Spleen (tissue), 11 donors: ENCODE results near the gene NHP2. TPM values are rescaled to one million over a fixed set of nuclear protein-coding genes. Genes with fewer than 3 reads are reported as not detected.

ENCODE experiments used
- DNase-seq: peaks from one replicate; pipeline ENCODE4 v3.0.0-alpha.2; 2020
- H3K27ac ChIP-seq, 8 donors: fragments of 200-600 bp; sonication (generic) in 7 of 8; 1 replicate in 4 of 8; 2 replicates in 4 of 8; pipeline versions ENCODE4 v1.5.0 to v1.8.0; 2016 to 2021; ENCODE audit warnings: inconsistent platforms in 4 of 8, mild to moderate bottlenecking in 4 of 8, moderate library complexity in 1 of 8
- H3K27me3 ChIP-seq, 7 donors: fragments of 200-600 bp; sonication (generic) in 6 of 7; replicated peaks in 1 of 7; 1 replicate in 4 of 7; 2 replicates in 3 of 7; pipeline versions ENCODE4 v1.5.0 to v1.8.0; 2016 to 2021; ENCODE audit warnings: inconsistent platforms in 3 of 7, mild to moderate bottlenecking in 1 of 7
- H3K36me3 ChIP-seq, 6 donors: fragments of 200-600 bp; sonication (generic) in 5 of 6; 1 replicate in 4 of 6; 2 replicates in 2 of 6; pipeline versions ENCODE4 v1.5.0 to v1.8.0; 2016 to 2021; ENCODE audit warnings: inconsistent platforms in 2 of 6
- H3K4me1 ChIP-seq, 6 donors: fragments of 200-600 bp; sonication (generic) in 5 of 6; 1 replicate in 3 of 6; 2 replicates in 3 of 6; pipeline versions ENCODE4 v1.5.0 to v1.8.0; 2016 to 2021; ENCODE audit warnings: inconsistent platforms in 3 of 6
- H3K4me3 ChIP-seq, 8 donors: fragments of 200-600 bp; sonication (generic) in 7 of 8; 1 replicate in 4 of 8; 2 replicates in 4 of 8; pipeline versions ENCODE4 v1.5.0 to v1.8.0; 2016 to 2021; ENCODE audit warnings: inconsistent platforms in 4 of 8, mild to moderate bottlenecking in 4 of 8, moderate library complexity in 2 of 8
- H3K9me3 ChIP-seq, 8 donors: fragments of 200-600 bp; sonication (generic) in 7 of 8; 1 replicate in 4 of 8; 2 replicates in 4 of 8; pipeline versions ENCODE4 v1.5.0 to v1.8.0; 2016 to 2021; ENCODE audit warnings: inconsistent platforms in 4 of 8
- POLR2A ChIP-seq, 3 donors: fragments of 450-650 bp; IDR thresholded peaks; one replicate each; pipeline ENCODE4 v1.5.1; 2017; ENCODE audit warnings: antibody characterized with exemption in 3 of 3, mild to moderate bottlenecking in 1 of 3
- POLR2AphosphoS5 ChIP-seq, 3 donors: sonication (generic); formaldehyde crosslinking; IDR thresholded peaks; one replicate each; pipeline ENCODE4 v1.5.1; 2017; ENCODE audit warnings: antibody characterized with exemption in 3 of 3
- WGBS, 5 donors: extraction: QIAGEN DNeasy Blood & Tissue Kit in 3 of 5; methylation state at CpG; one replicate each; pipeline versions ENCODE4 v1.1.5 to v1.1.7; 2013 to 2018; 5-methylcytosine and 5-hydroxymethylcytosine counted together
- intact Hi-C: fragments of 100-400 bp; cut with DNase I; formaldehyde crosslinking; loops from one replicate; pipeline ENCODE4 v1.15.0; 2023; ENCODE audit warnings: low total_unique reads
- polyA plus RNA-seq, 3 donors: library from polyadenylated mRNA; stranded (reverse); fragments of 200-250 nt; gene quantifications; one replicate each; pipeline ENCODE4 v1.2.1, GENCODE V29; 2013
- total RNA-seq, 7 donors: library from RNA; depleted of rRNA in 3 of 7; stranded (reverse); fragments of >200 nt in 3 of 7; fragmentation: NEBNext Ultra II Directional in 4 of 7; extraction: Animal tissue kit (Norgen Biotek cat#: 25700) in 4 of 7; gene quantifications; one replicate each; pipeline versions ENCODE4 v1.1.0 to v1.2.1, GENCODE V29; 2016 to 2021
- TF ChIP-seq, protein P1 (sequence below), 11 experiments: fragments of 200-600 bp in 7 of 11; fragments of 450-650 bp in 4 of 11; sonication (generic) in 4 of 11; IDR thresholded peaks in 8 of 11; conservative IDR thresholded peaks in 3 of 11; 1 replicate in 7 of 11; 2 replicates in 4 of 11; pipeline versions ENCODE4 v1.4.0 to v1.8.0; 2016 to 2021; ENCODE audit warnings: antibody characterized with exemption in 11 of 11, inconsistent platforms in 4 of 11, mild to moderate bottlenecking in 1 of 11
- donor health status: healthy with polysubstance abuse.
- donor health status: DM: no; HTN: no; CAD: no; lungs with moderate emphysema.
- donor health status: DM: no; HTN: no; CAD: no.
- donor health status: Bipolar disorder and iron deficiency.
- donor health status: healthy.
- donor health status: DM: no; HTN: no; CAD: no.
- donor health status: DM: yes; HTN: yes; CAD: no.

The NHP2 gene
- total and polyA plus RNA-seq, 10 donors: 53.7 to 162 (median 98.2) TPM

DNA sequence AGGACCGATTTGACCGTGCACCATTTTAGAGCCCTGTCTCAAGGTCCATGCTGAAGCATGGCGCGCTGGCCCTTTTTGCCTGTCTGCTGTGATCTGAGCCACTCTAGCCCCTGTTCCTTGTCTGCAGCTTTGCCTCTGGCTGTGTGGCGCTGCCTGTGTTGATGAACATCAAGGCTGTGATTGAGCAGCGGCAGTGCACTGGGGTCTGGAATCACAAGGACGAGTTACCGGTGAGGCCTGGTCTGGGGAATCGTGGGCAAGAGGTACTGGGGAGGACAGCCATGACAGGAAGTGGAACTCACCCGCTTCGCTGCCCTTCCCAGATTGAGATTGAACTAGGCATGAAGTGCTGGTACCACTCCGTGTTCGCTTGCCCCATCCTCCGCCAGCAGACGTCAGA lies 6.3 kb downstream of the NHP2 start:
- 86 to 92% (median 89%) methylated on average over 13 to 15 of the region's 15 CpGs for WGBS, 5 donors
- DNase-seq: peak; percentile 59
- intact Hi-C loops: loop anchor here (5.0 kb wide), 1 partner anchor 70 kb away; no protein-coding TSS in a partner anchor
- no peaks in the 10 kb centered on the region for H3K9me3 ChIP-seq
- peak; percentile 8 to 31 (median 16) for TF ChIP-seq POLR2AphosphoS5 (IDR thresholded peaks at IDR 0.05)
- no peak for TF ChIP-seq POLR2A (IDR thresholded peaks at IDR 0.05)
- TF ChIP-seq, protein P1, sequence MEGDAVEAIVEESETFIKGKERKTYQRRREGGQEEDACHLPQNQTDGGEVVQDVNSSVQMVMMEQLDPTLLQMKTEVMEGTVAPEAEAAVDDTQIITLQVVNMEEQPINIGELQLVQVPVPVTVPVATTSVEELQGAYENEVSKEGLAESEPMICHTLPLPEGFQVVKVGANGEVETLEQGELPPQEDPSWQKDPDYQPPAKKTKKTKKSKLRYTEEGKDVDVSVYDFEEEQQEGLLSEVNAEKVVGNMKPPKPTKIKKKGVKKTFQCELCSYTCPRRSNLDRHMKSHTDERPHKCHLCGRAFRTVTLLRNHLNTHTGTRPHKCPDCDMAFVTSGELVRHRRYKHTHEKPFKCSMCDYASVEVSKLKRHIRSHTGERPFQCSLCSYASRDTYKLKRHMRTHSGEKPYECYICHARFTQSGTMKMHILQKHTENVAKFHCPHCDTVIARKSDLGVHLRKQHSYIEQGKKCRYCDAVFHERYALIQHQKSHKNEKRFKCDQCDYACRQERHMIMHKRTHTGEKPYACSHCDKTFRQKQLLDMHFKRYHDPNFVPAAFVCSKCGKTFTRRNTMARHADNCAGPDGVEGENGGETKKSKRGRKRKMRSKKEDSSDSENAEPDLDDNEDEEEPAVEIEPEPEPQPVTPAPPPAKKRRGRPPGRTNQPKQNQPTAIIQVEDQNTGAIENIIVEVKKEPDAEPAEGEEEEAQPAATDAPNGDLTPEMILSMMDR (IDR thresholded peaks at IDR 0.05 in 8 of 11, conservative IDR thresholded peaks at IDR 0.05 in 3 of 11): no peak
- H3K36me3 ChIP-seq: peaks cover 0 to 93% (median 83%) of the 10 kb centered on the region in 6 donors
- H3K4me3 ChIP-seq: no peak overlapping the region
- H3K4me1 ChIP-seq: peaks cover 2 to 41% (median 10%) of the 10 kb centered on the region in 6 donors
- no peaks in the 10 kb centered on the region for H3K27me3 ChIP-seq
- no peak overlapping the region for H3K27ac ChIP-seq

DNA sequence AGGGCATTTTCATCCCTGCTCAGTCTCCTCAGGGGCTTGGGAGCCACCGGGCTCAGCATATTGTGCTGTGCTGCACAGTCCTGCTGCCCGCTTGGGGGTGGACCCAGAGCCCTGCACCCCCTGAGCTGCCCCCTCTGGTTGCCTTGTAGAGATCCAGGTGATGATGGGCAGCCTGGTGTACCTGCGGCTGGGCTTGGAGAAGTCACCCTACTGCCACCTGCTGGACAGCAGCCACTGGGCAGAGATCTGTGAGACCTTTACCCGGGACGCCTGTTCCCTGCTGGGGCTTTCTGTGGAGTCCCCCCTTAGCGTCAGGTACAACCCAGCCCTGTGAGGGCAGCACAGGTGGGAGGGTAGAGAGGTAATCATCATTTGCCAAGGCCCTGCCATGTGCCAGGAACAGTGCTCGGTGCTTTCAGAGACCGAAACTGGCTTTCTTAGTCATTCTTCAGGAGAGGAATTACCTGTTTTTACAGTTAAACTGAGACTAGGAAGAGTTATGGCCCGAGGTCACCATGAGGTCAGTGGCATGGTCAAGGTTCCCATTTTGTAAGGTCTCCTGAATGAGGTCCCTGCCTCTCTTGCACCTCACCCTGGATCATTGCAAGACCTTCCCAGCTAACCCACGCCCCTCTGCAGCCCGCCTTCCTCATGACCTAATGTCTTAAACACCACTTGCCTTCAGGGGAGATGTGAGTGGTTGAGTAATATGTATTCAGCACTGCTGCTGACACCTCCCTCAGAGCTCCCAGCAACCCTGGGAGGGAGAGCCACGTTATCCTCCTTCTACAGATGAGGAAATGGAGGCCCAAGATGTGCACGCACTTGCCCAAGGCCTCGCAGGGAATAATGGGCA lies 7.5 kb downstream of the NHP2 start:
- WGBS, 5 donors: 53 to 65% (median 58%) methylated on average over 12 to 14 of the region's 14 CpGs
- peak; percentile 90 for DNase-seq
- TF ChIP-seq POLR2AphosphoS5 (IDR thresholded peaks at IDR 0.05) (peak; percentile 33 to 58 (median 41)), POLR2A (IDR thresholded peaks at IDR 0.05) (no peak)
- TF ChIP-seq, protein P1 (IDR thresholded peaks at IDR 0.05 in 8 of 11, conservative IDR thresholded peaks at IDR 0.05 in 3 of 11): peak; percentile 49 to 83 (median 68)
- H3K4me3 ChIP-seq: no peak overlapping the region
- no peak overlapping the region for H3K27ac ChIP-seq
- no peaks in the 10 kb centered on the region for H3K9me3 ChIP-seq
- intact Hi-C loops: loop anchor here (5.0 kb wide), 1 partner anchor 69 kb away; no protein-coding TSS in a partner anchor
- peaks cover 0 to 100% (median 89%) of the 10 kb centered on the region in 6 donors for H3K36me3 ChIP-seq
- peaks cover 0 to 29% (median under 1%) of the 10 kb centered on the region in 6 donors for H3K4me1 ChIP-seq
- no peaks in the 10 kb centered on the region for H3K27me3 ChIP-seq

DNA sequence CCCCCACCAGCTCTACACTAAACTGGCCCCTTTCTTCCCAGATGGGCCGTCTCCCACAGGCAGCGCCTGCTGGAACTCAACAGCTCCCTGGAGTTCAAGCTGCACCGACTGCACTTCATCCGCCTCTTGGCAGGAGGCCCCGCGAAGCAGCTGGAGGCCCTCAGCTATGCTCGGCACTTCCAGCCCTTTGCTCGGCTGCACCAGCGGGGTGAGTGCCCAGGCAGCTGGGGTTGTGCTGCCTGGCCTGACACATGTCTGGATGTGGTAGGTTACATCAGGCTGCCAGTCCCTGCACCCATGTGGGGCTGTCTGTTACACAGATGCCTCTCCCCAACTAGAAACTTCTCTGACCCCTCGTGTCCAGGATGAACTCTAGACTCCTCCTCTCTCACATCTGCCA lies 9.8 kb downstream of the NHP2 start:
- Histone ChIP-seq H3K27me3 (no peaks in the 10 kb centered on the region), H3K4me3 (no peak overlapping the region), H3K36me3 (peaks cover 0 to 100% (median 75%) of the 10 kb centered on the region in 6 donors), H3K4me1 (peaks cover 0 to 8% (median 0%) of the 10 kb centered on the region in 6 donors), H3K9me3 (no peaks in the 10 kb centered on the region), H3K27ac (no peak overlapping the region)
- no peak for DNase-seq
- WGBS, 5 donors: 82 to 100% (median 89%) methylated on average over 10 of the region's 10 CpGs
- intact Hi-C loops: no loop called here
- TF ChIP-seq POLR2A (IDR thresholded peaks at IDR 0.05) (no peak), POLR2AphosphoS5 (IDR thresholded peaks at IDR 0.05) (peak; percentile 47 to 81 (median 63))

DNA sequence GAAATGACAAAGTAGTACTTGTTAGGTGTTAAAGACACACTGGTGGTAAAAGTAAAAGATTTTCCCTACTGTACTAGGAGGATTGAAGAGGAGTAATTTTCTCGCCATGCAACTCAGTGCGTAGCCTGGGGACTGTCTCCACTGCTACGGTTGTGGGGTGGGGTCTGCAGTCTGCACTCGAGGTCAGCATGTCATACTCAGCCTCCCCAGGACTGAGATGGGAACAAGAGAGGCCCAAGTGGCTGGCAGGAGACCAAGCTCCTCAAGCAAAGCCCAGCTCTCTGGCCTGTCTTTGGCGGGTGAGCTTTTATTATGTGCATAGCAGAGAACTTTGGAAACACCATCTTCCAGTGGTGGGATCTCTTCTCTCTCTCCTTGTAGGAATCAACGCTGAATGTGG lies 10.4 kb downstream of the NHP2 start:
- H3K4me1 ChIP-seq: peaks cover 0 to 8% (median 0%) of the 10 kb centered on the region in 6 donors
- intact Hi-C loops: no loop called here
- no peak overlapping the region for H3K27ac ChIP-seq
- no peaks in the 10 kb centered on the region for H3K9me3 ChIP-seq
- no peak for DNase-seq
- TF ChIP-seq POLR2AphosphoS5 (IDR thresholded peaks at IDR 0.05): no peak
- TF ChIP-seq, protein P1 (IDR thresholded peaks at IDR 0.05 in 8 of 11, conservative IDR thresholded peaks at IDR 0.05 in 3 of 11): no peak
- no peak for TF ChIP-seq POLR2A (IDR thresholded peaks at IDR 0.05)
- 76 to 96% (median 87%) methylated on average over 6 of the region's 6 CpGs for WGBS, 5 donors
- H3K36me3 ChIP-seq: peaks cover 0 to 100% (median 69%) of the 10 kb centered on the region in 6 donors
- no peak overlapping the region for H3K4me3 ChIP-seq
- no peaks in the 10 kb centered on the region for H3K27me3 ChIP-seq
